ENCODE results near the gene SCN9A.

DNA sequence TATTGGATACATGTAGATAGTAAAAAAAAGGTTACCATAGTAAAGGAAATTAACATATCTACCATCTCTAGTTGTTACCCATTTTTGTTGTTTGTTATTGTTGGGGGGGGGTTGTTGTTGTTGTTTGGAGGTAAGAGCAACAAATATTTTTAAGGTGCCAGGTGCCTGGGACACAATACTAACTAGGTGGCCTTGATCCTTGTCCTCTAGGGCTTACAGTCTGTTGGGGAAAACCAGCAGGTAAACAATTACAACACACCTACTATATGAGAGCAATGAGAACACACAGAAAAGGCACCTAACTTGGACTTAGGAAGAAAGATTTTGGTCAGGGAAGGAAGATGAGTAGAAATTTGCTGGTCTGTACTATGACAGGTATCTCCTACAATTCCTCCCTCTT lies 46.3 kb downstream of the SCN9A start:
- TF ChIP-seq, protein P1, sequence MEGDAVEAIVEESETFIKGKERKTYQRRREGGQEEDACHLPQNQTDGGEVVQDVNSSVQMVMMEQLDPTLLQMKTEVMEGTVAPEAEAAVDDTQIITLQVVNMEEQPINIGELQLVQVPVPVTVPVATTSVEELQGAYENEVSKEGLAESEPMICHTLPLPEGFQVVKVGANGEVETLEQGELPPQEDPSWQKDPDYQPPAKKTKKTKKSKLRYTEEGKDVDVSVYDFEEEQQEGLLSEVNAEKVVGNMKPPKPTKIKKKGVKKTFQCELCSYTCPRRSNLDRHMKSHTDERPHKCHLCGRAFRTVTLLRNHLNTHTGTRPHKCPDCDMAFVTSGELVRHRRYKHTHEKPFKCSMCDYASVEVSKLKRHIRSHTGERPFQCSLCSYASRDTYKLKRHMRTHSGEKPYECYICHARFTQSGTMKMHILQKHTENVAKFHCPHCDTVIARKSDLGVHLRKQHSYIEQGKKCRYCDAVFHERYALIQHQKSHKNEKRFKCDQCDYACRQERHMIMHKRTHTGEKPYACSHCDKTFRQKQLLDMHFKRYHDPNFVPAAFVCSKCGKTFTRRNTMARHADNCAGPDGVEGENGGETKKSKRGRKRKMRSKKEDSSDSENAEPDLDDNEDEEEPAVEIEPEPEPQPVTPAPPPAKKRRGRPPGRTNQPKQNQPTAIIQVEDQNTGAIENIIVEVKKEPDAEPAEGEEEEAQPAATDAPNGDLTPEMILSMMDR (IDR thresholded peaks at IDR 0.05), result no peak
- TF ChIP-seq ZFX (IDR thresholded peaks at IDR 0.05; ENCODE audit: borderline replicate concordance), result no peak

Data from 22Rv1 (cell line).